ENCODE measurements around the gene PDIA5. TPM values are rescaled to one million over a fixed set of nuclear protein-coding genes. Genes with fewer than 3 reads are reported as not detected.

PDIA5 gene
- total RNA-seq, 4 donors from 2014 or later = 5.3 to 9.2 (median 7.2) TPM

DNA sequence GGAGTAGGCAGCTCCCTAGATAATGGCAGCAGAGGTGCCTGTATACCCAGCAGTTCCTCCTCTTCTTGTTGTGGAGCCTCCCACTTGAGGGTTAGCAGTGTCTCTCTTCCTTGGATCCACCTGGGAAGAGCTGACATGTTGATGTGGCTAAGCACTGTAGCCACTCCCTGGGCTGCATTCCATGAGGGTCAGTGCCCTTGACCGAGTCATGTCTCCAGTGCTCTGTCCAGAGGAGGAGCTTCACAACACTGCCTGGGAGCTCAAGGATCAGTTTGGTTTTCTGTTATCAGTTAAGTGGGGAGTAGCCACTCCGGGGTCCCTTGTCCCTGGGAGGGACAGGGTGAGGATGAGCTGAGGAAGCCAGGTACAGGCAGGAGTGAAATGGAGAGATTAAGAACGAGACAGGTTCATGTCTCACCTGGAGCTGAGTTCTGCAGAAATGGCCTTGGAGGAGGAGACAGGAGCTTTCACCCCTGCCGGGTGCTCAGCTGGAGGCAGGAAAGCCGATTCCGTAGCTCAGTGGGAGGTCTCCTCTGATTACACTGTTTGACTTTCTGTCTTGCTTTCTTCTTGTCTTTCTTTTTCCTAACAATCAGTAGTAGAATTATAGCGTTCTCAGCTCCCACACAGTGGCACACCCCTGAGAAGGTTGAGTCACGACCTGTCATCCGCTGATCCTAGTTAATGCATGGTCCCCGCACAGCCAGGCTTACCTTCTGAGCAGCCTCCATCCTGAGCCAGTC, 77.0 kb downstream of the PDIA5 start:
- no peak overlapping the region for H3K27ac ChIP-seq
- 68% methylated on average over 10 of the region's 10 CpGs for WGBS
- no peaks in the 10 kb centered on the region for H3K27me3 ChIP-seq
- peaks cover 36% of the 10 kb centered on the region for H3K36me3 ChIP-seq
- DNase-seq (ENCODE audit: low spot score in 2 of 2) = peak in 1 of 2 donors; percentile 26
- TF ChIP-seq, protein P1, sequence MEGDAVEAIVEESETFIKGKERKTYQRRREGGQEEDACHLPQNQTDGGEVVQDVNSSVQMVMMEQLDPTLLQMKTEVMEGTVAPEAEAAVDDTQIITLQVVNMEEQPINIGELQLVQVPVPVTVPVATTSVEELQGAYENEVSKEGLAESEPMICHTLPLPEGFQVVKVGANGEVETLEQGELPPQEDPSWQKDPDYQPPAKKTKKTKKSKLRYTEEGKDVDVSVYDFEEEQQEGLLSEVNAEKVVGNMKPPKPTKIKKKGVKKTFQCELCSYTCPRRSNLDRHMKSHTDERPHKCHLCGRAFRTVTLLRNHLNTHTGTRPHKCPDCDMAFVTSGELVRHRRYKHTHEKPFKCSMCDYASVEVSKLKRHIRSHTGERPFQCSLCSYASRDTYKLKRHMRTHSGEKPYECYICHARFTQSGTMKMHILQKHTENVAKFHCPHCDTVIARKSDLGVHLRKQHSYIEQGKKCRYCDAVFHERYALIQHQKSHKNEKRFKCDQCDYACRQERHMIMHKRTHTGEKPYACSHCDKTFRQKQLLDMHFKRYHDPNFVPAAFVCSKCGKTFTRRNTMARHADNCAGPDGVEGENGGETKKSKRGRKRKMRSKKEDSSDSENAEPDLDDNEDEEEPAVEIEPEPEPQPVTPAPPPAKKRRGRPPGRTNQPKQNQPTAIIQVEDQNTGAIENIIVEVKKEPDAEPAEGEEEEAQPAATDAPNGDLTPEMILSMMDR (IDR thresholded peaks at IDR 0.05) = no peak
- TF ChIP-seq POLR2A (IDR thresholded peaks at IDR 0.05) (no peak), POLR2AphosphoS5 (IDR thresholded peaks at IDR 0.05) (no peak), EP300 (IDR thresholded peaks at IDR 0.05) (no peak)
- H3K4me3 ChIP-seq = no peak overlapping the region
- H3K4me1 ChIP-seq = no peaks in the 10 kb centered on the region
- H3K9me3 ChIP-seq = no peaks in the 10 kb centered on the region

DNA sequence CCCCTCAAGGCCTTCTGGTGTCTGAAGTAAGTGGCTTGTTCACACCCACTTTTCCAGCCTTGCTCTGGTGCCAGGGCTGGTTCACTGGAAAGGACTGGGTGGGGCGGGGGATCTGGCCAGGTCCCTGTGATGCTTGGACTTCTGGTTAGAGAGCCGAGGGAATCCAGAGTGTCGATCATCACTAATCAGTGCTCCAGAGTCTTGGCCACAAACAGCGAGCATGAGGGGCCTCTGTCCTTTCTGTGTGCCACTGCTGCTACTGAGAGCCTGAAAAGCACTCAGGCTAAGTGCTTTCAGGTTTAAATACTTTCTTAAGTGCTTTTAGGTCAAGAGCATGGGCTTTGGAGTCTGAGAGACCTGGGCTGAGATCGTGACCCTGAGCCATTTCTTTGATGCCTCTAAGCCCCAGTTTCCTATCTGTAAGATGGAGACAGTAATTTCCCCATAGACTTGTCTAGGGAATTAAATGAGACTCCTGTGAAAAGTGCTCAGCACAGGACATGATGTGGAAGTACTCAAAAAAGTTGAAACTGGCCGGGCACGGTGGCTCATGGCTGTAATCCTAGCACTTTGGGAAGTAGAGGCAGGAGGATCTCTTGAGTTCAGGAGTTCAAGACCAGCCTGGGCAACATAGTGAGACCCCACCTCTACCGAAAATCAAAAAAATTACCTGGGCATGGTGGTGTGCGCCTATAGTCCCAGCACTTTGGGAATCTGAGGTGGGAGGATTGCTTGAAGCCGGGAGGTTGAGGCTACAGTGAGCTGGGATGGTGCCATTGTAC, 81.1 kb downstream of the PDIA5 start:
- Histone ChIP-seq H3K36me3 (peaks cover 62% of the 10 kb centered on the region), H3K27ac (no peak overlapping the region), H3K4me3 (no peak overlapping the region), H3K4me1 (no peaks in the 10 kb centered on the region), H3K27me3 (no peaks in the 10 kb centered on the region), H3K9me3 (no peaks in the 10 kb centered on the region)
- TF ChIP-seq, protein P1 (IDR thresholded peaks at IDR 0.05) = no peak
- TF ChIP-seq EP300 (IDR thresholded peaks at IDR 0.05) = no peak
- TF ChIP-seq POLR2A (IDR thresholded peaks at IDR 0.05) = no peak
- no peak for TF ChIP-seq POLR2AphosphoS5 (IDR thresholded peaks at IDR 0.05)
- WGBS = 94% methylated on average over 10 of the region's 10 CpGs
- no peak for DNase-seq (ENCODE audit: low spot score in 2 of 2)

DNA sequence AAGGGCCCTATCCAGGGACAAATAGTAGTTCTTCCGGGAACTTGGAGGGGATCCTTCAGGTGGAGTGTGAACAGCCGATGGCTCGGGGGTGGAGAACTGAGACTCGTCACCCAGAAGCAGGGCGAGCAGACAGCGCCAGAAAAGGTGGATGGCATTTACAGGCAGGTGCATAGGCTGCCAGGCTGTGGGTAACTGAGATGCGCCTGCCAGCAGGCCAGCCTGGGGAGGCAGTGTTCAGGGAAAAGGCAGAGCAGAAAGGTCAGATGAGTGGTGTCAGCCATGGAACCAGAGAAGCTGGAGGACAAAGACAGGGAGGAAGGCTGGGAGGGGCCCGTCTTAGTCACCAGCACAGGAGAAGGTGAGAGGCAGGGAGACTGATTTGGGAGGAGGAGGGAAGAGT, 81.9 kb downstream of the PDIA5 start:
- DNase-seq (ENCODE audit: low spot score in 2 of 2) = no peak
- TF ChIP-seq, protein P1 (IDR thresholded peaks at IDR 0.05) = no peak
- TF ChIP-seq POLR2A (IDR thresholded peaks at IDR 0.05) = no peak
- no peak for TF ChIP-seq EP300 (IDR thresholded peaks at IDR 0.05)
- no peak for TF ChIP-seq POLR2AphosphoS5 (IDR thresholded peaks at IDR 0.05)
- H3K36me3 ChIP-seq = peaks cover 62% of the 10 kb centered on the region

DNA sequence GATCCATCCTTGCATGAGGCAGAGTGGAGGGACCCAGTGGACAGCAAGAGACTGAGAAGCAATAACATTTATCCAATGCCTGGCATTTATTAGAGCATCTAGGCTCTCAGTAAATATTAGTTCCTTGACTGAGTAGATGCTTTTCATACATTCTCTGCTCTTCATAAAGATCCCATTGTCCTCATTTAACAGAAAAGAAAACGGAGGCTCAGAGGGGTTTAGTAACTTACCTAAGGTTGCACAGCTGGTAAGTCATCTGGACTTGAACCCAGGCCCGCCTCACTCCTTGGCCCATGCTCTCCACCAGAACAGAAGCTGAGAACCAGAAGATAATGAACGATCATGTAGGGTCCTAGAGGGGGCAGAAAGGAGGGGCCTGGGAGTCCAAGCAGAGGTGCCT, 82.7 kb downstream of the PDIA5 start:
- Histone ChIP-seq H3K36me3 (peaks cover 63% of the 10 kb centered on the region), H3K27ac (no peak overlapping the region), H3K4me3 (no peak overlapping the region), H3K27me3 (no peaks in the 10 kb centered on the region), H3K4me1 (no peaks in the 10 kb centered on the region), H3K9me3 (no peaks in the 10 kb centered on the region)
- DNase-seq (ENCODE audit: low spot score in 2 of 2) = no peak
- 93% methylated on average over 3 of the region's 3 CpGs for WGBS
- TF ChIP-seq POLR2AphosphoS5 (IDR thresholded peaks at IDR 0.05) = no peak
- no peak for TF ChIP-seq EP300 (IDR thresholded peaks at IDR 0.05)
- no peak for TF ChIP-seq POLR2A (IDR thresholded peaks at IDR 0.05)
- TF ChIP-seq, protein P1 (IDR thresholded peaks at IDR 0.05) = no peak

More for the DNA sequence above, 81.9 kb downstream of the PDIA5 start:
- Histone ChIP-seq H3K27ac (no peak overlapping the region), H3K4me1 (no peaks in the 10 kb centered on the region), H3K27me3 (no peaks in the 10 kb centered on the region), H3K4me3 (no peak overlapping the region), H3K9me3 (no peaks in the 10 kb centered on the region)
- WGBS = 95% methylated on average over 8 of the region's 8 CpGs
